ENCODE measurements around the gene PTH1R.
A peak's percentile ranks its signal among the peaks of the same experiment; 100 is the strongest.
"Not testable (repeated sequence)": the region's sequence is repeated elsewhere in the genome, so short reads cannot be mapped to it uniquely, and the experiment has no call there.

PTH1R gene

GRCh38 chr3:46899151-46900006 is 21.9 kb downstream of the PTH1R start:
- DNase-seq, result no peak

GRCh38 chr3:46900007-46900292 is 22.4 kb downstream of the PTH1R start:
- DNase-seq, result no peak

DNA sequence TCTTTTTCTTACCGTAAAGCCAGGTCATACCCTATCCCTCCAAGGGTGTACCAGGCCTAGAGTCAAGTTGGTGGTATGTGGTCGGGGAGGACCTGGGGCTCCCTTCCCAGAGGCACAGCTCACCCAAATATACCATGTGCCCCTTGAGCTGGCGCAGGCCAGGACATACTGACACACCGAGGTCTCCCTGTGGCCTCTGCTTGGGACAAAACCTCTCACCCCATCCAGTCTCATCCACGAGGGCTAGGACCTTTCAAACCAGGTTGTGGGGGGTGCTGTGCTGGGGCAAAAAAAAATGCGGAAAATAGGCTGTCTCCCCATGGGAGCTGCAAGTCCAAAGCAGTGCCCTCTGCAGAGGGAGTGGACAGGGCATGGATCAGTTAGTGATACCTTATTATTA is 22.8 kb downstream of the PTH1R start:
- no peak for DNase-seq

GRCh38 chr3:46901061-46901460 is 23.5 kb downstream of the PTH1R start:
- no peak for DNase-seq

DNA sequence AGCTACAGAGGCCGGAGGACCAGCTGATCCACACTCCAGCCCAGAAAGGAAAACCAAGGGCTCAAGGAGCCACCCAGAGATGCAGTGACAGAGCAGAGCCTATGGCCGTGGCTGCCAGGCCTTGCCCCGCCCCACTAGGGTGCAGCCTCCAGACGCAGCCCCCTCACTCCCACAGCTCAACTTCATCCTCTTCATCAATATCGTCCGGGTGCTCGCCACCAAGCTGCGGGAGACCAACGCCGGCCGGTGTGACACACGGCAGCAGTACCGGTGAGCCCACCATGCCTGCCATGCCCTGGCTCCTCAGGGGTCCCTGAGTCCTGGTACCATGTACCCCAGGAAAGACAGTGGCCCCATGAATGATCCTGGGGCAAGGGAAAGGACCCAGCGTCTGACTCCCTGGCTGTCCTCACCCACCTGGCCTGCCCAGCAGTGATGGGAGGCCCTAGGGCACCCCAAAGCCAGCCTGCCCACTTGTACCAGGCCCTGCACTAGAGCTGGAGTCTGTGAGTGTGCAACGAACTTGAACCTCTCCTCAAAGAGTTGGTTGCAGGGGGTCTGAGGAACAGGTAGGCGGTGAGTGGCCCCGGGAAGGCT is 24.2 kb downstream of the PTH1R start:
- no peak for DNase-seq

DNA sequence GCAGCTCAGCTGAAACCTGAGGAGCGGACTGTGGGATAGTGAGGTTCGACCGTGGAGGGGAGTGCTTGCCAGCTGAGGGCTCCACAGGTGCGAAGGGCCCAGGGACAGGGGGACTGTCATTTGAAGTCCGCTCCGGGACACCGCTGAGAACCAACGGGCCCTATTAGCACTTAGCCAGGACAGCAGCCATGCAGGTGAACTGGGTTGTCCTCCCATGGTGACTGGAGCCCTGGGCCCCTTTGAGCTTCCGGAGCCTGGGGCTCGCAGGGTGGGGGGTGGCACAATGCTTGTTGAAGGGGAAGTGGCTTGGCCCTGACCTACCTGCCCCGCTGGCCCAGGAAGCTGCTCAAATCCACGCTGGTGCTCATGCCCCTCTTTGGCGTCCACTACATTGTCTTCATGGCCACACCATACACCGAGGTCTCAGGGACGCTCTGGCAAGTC is 24.7 kb downstream of the PTH1R start:
- DNase-seq, result no peak

- no peak for DNase-seq
Measured at GRCh38 chr3:46903341-46904302, 26.1 kb downstream of the PTH1R start.

- no peak for DNase-seq
Measured at GRCh38 chr3:46904303-46905212, 27.0 kb downstream of the PTH1R start.

DNA sequence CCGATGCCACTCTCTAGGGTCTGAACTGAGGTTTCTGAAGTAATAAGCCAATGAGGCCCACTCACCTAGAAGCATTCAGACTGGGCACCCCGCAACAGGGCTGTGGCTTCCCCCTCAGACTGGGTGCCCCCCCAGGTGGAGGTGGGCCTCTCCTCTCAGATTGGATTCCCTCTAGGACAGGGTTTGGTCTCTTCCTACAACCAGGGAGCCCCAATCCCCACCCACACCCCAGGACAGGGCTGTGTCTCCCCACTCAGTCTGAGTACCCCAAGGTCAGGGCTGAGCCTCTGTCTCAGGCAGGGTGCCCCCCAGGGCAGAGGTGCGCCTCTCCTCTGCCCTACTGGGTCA is 27.7 kb downstream of the PTH1R start:
- DNase-seq, result no peak

- no peak for DNase-seq
Measured at GRCh38 chr3:46905661-46906451, 28.3 kb downstream of the PTH1R start.

DNA sequence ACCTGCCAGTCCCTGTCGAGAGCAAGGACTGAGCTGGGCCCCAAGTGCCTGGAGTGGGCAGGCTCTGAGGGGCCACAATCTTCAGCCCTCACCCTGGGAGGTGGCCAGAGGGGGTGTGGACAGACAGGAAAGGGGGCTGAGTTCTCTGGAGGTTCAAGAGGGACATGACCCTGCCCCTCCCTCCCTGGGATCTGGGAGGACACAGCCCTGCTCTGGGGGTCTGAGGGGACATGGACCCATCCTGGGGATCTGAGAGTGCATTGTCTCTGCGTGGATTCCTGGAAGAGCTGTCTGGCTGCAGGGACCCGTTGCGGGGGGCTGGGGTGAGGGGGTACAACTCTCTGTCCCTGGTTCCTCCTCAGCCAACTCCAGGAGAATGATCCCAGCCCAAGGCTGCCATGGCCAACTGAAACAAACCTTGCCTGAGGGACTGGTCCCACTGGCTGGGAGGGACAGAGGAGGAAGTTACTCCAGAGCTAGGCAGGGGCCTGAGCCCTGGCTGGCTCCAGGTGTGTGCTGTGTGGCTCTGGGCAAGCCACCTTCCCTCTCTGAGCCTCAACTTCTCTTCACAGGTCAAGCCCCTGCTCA is 29.0 kb downstream of the PTH1R start:
- DNase-seq, result no peak

GRCh38 chr3:46907271-46907670 is 29.8 kb downstream of the PTH1R start:
- DNase-seq, result no peak

DNA sequence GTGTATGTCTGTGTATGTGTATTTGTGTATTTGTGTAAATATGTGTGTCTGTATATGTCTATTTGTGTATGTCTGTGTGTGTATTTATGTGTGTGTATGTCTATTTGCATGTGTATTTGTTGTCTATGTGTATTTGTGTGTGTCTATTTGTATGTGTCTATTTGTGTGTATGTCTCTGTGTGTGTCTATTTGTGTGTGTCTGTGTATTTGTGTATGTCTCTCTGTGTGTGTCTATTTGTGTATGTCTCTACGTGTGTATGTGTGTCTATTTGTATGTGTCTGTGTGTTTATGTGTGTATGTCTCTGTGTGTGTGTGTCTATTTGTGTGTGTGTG is 30.4 kb downstream of the PTH1R start:
- no peak for DNase-seq

DNA sequence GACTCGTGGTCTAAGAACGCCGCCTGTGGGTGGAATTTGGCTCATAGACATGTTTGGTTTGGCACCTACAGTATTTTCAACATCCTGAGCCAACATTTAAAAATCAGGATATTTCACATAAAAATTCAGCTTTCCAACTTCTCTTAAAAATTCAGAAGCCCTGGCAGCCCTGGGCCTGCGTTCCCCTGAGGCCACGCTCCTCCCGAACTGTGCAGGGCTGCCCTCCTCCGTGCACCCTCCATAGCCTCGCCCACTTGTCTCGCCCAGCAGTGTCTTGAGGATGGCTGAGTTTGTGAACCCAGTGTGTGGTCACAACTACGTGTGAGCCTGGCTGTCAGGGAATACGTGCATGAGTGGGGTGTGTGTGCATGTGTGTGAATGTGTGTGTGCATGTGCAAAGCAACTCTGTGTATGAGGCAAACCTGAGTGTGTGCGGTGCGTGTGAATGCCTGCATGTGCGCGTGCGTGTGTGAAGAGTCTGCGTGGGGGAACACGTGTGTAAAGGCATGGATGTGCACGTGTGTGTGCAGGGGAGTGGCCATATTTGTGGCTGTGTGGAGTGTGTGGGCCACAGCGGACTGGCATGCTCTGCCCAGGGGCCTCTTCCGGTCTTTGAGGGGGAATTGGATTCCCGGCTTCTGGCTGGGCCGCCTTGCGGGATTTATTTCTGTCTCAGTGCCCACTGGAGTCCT is 30.9 kb downstream of the PTH1R start:
- no peak for DNase-seq

DNA sequence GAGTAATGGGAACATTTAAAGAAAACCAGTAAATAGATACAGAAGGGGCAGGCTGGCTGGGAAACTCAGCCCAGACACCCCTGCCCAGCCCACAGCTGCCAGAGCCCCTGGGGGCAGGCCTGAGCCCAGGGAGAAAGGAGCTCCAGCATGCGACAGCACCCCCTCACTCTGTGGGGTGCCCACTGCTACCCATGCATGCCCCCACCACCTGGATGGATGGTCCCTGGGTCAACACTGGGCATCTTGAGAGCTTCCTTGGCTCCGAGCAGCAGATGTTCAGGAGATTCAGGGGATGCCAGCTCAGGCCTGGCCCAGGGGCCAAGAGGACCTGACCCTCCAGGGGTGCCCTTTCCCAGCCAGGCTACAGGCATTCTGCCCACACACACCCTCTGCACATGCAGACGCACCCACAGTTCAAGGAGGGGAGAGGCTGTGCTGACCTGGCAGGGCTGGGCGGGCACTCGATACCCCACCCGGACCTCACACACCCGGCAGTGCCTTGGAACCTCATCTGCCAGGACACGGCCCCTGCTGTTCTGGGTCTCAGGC is 31.5 kb downstream of the PTH1R start:
- no peak for DNase-seq

DNA sequence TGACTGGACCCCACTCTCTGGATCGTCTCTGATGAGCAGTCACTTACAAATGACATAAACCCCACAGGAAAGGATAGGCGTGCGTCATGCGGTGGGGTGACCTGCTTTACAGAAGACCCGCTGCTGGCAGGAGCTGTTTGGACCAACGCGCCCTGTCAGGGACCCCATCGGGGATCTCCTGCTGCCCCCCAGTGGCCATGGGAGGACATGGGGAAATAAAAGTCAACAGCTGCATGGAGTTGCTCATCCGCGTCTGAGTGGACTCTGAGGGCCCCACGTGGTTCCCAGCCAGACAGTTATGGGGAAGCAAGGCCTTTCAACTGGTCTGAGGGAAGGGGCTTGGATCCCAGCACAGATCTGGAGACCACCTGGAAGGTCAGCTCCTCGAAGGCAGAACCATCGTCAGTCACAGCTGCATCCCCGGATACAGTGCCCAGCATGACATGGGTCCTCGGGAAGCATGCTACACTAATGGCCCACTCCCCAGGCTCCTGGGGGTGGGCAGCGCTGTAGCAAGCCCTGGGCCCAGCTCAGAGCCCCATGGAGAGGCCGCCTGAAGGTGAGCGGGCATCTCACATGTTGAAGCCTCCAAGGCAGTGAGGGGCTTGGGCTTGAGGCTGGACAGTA is 32.1 kb downstream of the PTH1R start:
- peak; percentile 79 for DNase-seq

GRCh38 chr3:46910166-46910760 is 32.7 kb downstream of the PTH1R start:
- no peak for DNase-seq

- not testable (repeated sequence) for DNase-seq
Measured at GRCh38 chr3:46910914-46911313, 33.4 kb downstream of the PTH1R start.

DNA sequence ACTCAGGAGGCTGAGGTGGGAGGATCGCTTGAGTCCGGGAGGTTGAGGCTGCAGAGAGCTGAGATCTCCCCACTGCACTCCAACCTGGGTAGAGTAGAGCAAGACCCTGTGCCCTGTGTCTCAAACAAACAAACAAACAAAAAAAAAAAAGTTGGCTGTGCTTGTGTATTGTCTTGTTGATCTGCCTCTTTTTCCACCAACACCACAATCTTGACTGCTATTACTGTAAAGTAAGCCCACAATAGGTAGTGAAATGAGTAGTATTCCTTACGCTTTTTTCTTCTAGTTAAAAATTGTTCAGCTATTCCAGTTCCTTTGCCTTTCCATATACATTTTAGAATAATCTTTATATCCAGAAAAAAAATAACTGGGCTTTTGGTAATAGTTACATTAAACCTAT is 35.5 kb downstream of the PTH1R start:
- no peak for DNase-seq

DNA sequence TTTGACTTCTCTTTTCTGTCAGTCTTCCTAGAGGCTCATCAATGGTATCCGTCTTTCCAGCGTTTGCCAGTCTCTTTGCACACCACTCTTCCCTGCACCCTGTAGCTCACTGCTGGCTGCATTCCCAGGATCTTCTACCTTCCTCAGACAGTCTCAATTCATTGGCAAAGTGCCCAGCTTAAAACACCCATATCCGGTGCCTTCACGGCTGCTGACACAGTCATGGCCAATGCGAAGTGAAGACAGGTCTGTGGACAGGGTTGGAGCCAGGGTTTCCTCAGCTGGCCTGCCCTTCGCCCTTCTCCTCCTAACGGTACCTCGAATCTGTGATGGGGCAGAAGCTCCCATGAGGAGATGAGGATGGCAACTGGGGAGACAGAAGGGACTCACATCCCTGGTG is 36.1 kb downstream of the PTH1R start:
- DNase-seq, result no peak
